Suprapubic skin (tissue), 3 donors: ENCODE data around the gene FNIP1.

Experiments
- POLR2A ChIP-seq, 2 donors: fragments of 450-650 bp; IDR thresholded peaks; one replicate each; pipeline ENCODE4 v1.6.1; 2017; ENCODE audit warnings: antibody characterized with exemption in 2 of 2, mild to moderate bottlenecking in 2 of 2, moderate library complexity in 2 of 2
- TF ChIP-seq, protein P1 (sequence below), 2 donors: fragments of 200-600 bp in 1 of 2; fragments of 450-650 bp in 1 of 2; sonication (generic) in 1 of 2; IDR thresholded peaks; one replicate each; pipeline ENCODE4 v1.5.1; 2016 to 2019; ENCODE audit warnings: antibody characterized with exemption in 2 of 2, mild to moderate bottlenecking in 1 of 2, moderate library complexity in 1 of 2

DNA sequence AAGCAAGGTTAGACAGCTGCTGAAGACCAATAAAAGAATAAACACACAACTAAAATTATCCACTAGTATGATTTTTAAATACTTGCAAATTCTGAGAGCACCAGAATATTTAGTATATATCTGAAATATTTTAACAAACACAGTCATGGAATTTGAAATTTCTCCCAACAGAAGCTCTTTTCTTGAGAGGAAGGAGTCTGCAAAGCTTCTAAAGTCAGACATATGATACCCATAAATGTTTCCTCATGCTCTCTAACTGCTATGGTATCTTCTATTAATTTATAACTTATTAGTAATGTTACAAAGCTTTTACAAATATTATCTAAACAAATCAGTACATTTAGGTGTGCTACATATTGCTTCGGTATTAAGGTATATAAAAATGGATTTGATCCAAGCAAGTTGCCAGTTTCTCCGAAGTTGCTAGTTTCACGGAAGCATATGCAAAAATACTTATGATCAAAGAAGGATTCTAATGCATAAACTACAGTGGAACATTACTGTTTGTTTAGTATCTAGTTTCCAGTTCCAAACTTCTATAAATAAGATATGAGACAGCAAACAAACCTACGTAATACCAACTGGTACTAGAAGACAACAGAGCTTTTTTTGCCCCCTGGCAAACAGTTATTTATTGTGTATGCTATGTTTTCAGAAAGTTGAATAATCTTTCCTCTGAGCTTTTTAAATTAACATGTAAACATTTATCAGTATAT, 22.0 kb downstream of the FNIP1 start:
- TF ChIP-seq, protein P1, sequence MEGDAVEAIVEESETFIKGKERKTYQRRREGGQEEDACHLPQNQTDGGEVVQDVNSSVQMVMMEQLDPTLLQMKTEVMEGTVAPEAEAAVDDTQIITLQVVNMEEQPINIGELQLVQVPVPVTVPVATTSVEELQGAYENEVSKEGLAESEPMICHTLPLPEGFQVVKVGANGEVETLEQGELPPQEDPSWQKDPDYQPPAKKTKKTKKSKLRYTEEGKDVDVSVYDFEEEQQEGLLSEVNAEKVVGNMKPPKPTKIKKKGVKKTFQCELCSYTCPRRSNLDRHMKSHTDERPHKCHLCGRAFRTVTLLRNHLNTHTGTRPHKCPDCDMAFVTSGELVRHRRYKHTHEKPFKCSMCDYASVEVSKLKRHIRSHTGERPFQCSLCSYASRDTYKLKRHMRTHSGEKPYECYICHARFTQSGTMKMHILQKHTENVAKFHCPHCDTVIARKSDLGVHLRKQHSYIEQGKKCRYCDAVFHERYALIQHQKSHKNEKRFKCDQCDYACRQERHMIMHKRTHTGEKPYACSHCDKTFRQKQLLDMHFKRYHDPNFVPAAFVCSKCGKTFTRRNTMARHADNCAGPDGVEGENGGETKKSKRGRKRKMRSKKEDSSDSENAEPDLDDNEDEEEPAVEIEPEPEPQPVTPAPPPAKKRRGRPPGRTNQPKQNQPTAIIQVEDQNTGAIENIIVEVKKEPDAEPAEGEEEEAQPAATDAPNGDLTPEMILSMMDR (IDR thresholded peaks at IDR 0.05) = no peak
- TF ChIP-seq POLR2A (IDR thresholded peaks at IDR 0.05) = no peak
